ENCODE results near the gene ENDOV. TPM values are rescaled to one million over a fixed set of nuclear protein-coding genes. Genes with fewer than 3 reads are reported as not detected.

The ENDOV gene
- 45.6 TPM for total RNA-seq (2021; ENCODE audit: unreplicated experiment)
- 38.0 and 42.4 TPM in 2 replicates for polyA plus RNA-seq (2012)
- Bru-seq, nascent RNA: percentile 72 among the genes with signal in this experiment
- BruChase-seq, experiment 1, labeled RNA remaining after a 6-hour chase: percentile 79 among the genes with signal in this experiment
- percentile 80 among the genes with signal in this experiment for BruChase-seq, experiment 2, labeled RNA remaining after a 2-hour chase
- long read RNA-seq, transcript ENDOV-201 (8 exons, 1,226 nt): major isoform, 5 of 42 reads
- long read RNA-seq, partial matches to known transcripts: 5 of 42 reads
- long read RNA-seq, other reads (novel, unspliced or antisense): 26 of 42 reads

GRCh38 chr17:80414803-80415625, at the start of gene ENDOV:
ENDOV (plus strand) TSS chr17:80415167; CDS start chr17:80415195, 28 bp downstream.
- no peaks in the 10 kb centered on the region for H4K20me1 ChIP-seq (ENCODE audit: insufficient read depth)
- CTCF ChIA-PET: interaction anchor here (1.1 to 2.0 kb wide), 4 partner anchors 12 to 406 kb away, joined by 3 to 5 read pairs (median 4); partner anchors contain the start of gene GAA
- peak within 1 kb of the TSS; percentile 81 for H3K27ac ChIP-seq (ENCODE audit: low read depth, low read length)
- H3K4me1 ChIP-seq (ENCODE audit: control insufficient read depth in 1 of 2, insufficient read depth in 2 of 2, low read length in 2 of 2): peaks cover 12 to 15% of the 10 kb centered on the region in 2 experiments; a peak in 3 of 4 replicates
- peak within 1 kb of the TSS; percentile 92 for H3K4me2 ChIP-seq (ENCODE audit: low read length)
- no peaks in the 10 kb centered on the region for H3K9me2 ChIP-seq (ENCODE audit: insufficient read depth)
- TSS peak; percentile 61 for BruUV-seq (replicated peaks)
- H3K9me3 ChIP-seq (ENCODE audit: control insufficient read depth in 1 of 2, insufficient read depth in 1 of 2, low read depth in 1 of 2, low read length in 2 of 2): no peaks in the 10 kb centered on the region
- POLR2A ChIA-PET: no interaction called here
- H3K4me3 ChIP-seq (replicated peaks in 1 of 2; ENCODE audit: low read depth in 1 of 2, low read length in 2 of 2): peak within 1 kb of the TSS; percentile 99 to 100
- H2AFZ ChIP-seq (ENCODE audit: low read depth, low read length, poor library complexity, severe bottlenecking): peak within 1 kb of the TSS; percentile 86
- H3K27me3 ChIP-seq (ENCODE audit: insufficient read depth, low read length): no peaks in the 10 kb centered on the region
- intact Hi-C loops (cut with micrococcal nuclease): no loop called here
- ATAC-seq (peak; percentile 91), DNase-seq (ENCODE audit: low read depth, low spot score) (peak; percentile 93)
- peak within 1 kb of the TSS; percentile 91 for H3K9ac ChIP-seq (ENCODE audit: low read length)
- RAD21 ChIA-PET (ENCODE audit: low non-redundant PET in 1 of 2, low total read pairs in 2 of 2, uncharacterized antibody in 2 of 2, unreplicated experiment in 2 of 2): no interaction called here
- H3K36me3 ChIP-seq (ENCODE audit: control insufficient read depth in 1 of 2, insufficient read depth in 2 of 2, low read length in 2 of 2): peaks cover 0 to 11% of the 10 kb centered on the region in 2 experiments; a peak in 1 of 4 replicates
- H3K79me2 ChIP-seq (ENCODE audit: insufficient read depth, low read length): peaks cover 23% of the 10 kb centered on the region
- no peak for TF ChIP-seq POLR2A (IDR thresholded peaks at IDR 0.05; ENCODE audit: borderline replicate concordance, extremely low read depth, insufficient read depth, insufficient read length)
- TF ChIP-seq SIN3A (IDR thresholded peaks at IDR 0.05; ENCODE audit: low read depth): peak; percentile 75
- TF ChIP-seq POLR2AphosphoS5 (IDR thresholded peaks at IDR 0.05; ENCODE audit: low read depth, low read length): peak; percentile 88
- TF ChIP-seq YY1 (IDR thresholded peaks at IDR 0.05; ENCODE audit: extremely low read depth, insufficient replicate concordance, low read depth, low read length): peak; percentile 72
- TF ChIP-seq, protein P1, sequence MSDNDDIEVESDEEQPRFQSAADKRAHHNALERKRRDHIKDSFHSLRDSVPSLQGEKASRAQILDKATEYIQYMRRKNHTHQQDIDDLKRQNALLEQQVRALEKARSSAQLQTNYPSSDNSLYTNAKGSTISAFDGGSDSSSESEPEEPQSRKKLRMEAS (IDR thresholded peaks at IDR 0.05): peak; percentile 69; the same call in 1 of the 2 replicates
- peak; percentile 92 for TF ChIP-seq ZFX (IDR thresholded peaks at IDR 0.05)
- peak; percentile 86; the same call in 1 of the 2 replicates for TF ChIP-seq SRF (IDR thresholded peaks at IDR 0.05; ENCODE audit: low read depth)
- TF ChIP-seq, protein P2, sequence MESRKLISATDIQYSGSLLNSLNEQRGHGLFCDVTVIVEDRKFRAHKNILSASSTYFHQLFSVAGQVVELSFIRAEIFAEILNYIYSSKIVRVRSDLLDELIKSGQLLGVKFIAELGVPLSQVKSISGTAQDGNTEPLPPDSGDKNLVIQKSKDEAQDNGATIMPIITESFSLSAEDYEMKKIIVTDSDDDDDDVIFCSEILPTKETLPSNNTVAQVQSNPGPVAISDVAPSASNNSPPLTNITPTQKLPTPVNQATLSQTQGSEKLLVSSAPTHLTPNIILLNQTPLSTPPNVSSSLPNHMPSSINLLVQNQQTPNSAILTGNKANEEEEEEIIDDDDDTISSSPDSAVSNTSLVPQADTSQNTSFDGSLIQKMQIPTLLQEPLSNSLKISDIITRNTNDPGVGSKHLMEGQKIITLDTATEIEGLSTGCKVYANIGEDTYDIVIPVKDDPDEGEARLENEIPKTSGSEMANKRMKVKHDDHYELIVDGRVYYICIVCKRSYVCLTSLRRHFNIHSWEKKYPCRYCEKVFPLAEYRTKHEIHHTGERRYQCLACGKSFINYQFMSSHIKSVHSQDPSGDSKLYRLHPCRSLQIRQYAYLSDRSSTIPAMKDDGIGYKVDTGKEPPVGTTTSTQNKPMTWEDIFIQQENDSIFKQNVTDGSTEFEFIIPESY (IDR thresholded peaks at IDR 0.05; ENCODE audit: extremely low read depth, insufficient replicate concordance, low read length): no peak
- no peak for TF ChIP-seq ATF3 (IDR thresholded peaks at IDR 0.05)
- TF ChIP-seq ELF1 (IDR thresholded peaks at IDR 0.05; ENCODE audit: borderline replicate concordance, low read depth): peak; percentile 86; the same call in 1 of the 2 replicates

All from HCT116 (cell line).